Body of pancreas (tissue), 4 donors: ENCODE measurements around the gene PLAU.

Experiments
- POLR2A ChIP-seq, 3 donors: fragments of 450-650 bp; IDR thresholded peaks; one replicate each; pipeline ENCODE4 v1.6.1; 2016; ENCODE audit warnings: antibody characterized with exemption in 3 of 3, mild to moderate bottlenecking in 2 of 3
- TF ChIP-seq, protein P1 (sequence below), 7 experiments: fragments of 450-650 bp in 4 of 7; fragments of 200-600 bp in 3 of 7; sonication (generic) in 3 of 7; IDR thresholded peaks; one replicate each; pipeline ENCODE4 v1.5.1; 2016 to 2019; ENCODE audit warnings: antibody characterized with exemption in 7 of 7

DNA sequence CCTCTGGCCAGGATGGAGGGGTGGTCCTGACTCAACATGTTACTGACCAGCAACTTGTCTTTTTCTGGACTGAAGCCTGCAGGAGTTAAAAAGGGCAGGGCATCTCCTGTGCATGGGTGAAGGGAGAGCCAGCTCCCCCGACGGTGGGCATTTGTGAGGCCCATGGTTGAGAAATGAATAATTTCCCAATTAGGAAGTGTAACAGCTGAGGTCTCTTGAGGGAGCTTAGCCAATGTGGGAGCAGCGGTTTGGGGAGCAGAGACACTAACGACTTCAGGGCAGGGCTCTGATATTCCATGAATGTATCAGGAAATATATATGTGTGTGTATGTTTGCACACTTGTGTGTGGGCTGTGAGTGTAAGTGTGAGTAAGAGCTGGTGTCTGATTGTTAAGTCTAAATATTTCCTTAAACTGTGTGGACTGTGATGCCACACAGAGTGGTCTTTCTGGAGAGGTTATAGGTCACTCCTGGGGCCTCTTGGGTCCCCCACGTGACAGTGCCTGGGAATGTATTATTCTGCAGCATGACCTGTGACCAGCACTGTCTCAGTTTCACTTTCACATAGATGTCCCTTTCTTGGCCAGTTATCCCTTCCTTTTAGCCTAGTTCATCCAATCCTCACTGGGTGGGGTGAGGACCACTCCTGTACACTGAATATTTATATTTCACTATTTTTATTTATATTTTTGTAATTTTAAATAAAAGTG, 6.0 kb downstream of the PLAU start:
- TF ChIP-seq, protein P1, sequence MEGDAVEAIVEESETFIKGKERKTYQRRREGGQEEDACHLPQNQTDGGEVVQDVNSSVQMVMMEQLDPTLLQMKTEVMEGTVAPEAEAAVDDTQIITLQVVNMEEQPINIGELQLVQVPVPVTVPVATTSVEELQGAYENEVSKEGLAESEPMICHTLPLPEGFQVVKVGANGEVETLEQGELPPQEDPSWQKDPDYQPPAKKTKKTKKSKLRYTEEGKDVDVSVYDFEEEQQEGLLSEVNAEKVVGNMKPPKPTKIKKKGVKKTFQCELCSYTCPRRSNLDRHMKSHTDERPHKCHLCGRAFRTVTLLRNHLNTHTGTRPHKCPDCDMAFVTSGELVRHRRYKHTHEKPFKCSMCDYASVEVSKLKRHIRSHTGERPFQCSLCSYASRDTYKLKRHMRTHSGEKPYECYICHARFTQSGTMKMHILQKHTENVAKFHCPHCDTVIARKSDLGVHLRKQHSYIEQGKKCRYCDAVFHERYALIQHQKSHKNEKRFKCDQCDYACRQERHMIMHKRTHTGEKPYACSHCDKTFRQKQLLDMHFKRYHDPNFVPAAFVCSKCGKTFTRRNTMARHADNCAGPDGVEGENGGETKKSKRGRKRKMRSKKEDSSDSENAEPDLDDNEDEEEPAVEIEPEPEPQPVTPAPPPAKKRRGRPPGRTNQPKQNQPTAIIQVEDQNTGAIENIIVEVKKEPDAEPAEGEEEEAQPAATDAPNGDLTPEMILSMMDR (IDR thresholded peaks at IDR 0.05), result no peak
- TF ChIP-seq POLR2A (IDR thresholded peaks at IDR 0.05), result no peak
